Activated CD8-positive, alpha-beta T cell treated with anti-CD3 and anti-CD28 coated beads for 36 hours (primary cell): ENCODE results near the gene WDR43. TPM values are rescaled to one million over a fixed set of nuclear protein-coding genes. Genes with fewer than 3 reads are reported as not detected.

Experiments
- ATAC-seq: fragments of 200-7000 bp; cut with Tn5 transposase; one replicate; pipeline ENCODE4 v1.10.0; 2021; ENCODE audit warnings: mild to moderate bottlenecking, moderate library complexity
- CTCF ChIA-PET: fragments of 350-600 bp; sonication (Branson Sonifier 250); formaldehyde crosslinking; loops from one replicate; lab custom pipeline; 2021; ENCODE audit warnings: antibody characterized with exemption; lab: Charles Lee
- POLR2A ChIA-PET: fragments of 350-600 bp; sonication (Branson Sonifier 250); formaldehyde crosslinking; loops from one replicate; lab custom pipeline; 2021; ENCODE audit warnings: antibody characterized with exemption; lab: Charles Lee
- DNase-seq: peaks from one replicate; pipeline ENCODE4 v3.0.0-alpha.2; 2020
- H3K27ac Mint-ChIP-seq: one replicate; pipeline ENCODE4 v1.8.0; 2021; ENCODE audit warnings: mild to moderate bottlenecking, mixed read lengths
- H3K27me3 Mint-ChIP-seq: one replicate; pipeline ENCODE4 v1.8.0; 2021; ENCODE audit warnings: mixed read lengths
- H3K36me3 Mint-ChIP-seq: one replicate; pipeline ENCODE4 v1.8.0; 2021; ENCODE audit warnings: low read depth, mixed read lengths
- H3K4me1 Mint-ChIP-seq: one replicate; pipeline ENCODE4 v1.8.0; 2021; ENCODE audit warnings: low read depth, mixed read lengths
- H3K4me3 Mint-ChIP-seq: one replicate; pipeline ENCODE4 v1.8.0; 2021; ENCODE audit warnings: mild to moderate bottlenecking, moderate library complexity, mixed read lengths
- H3K9me3 Mint-ChIP-seq: one replicate; pipeline ENCODE4 v1.8.0; 2021; ENCODE audit warnings: mixed read lengths
- intact Hi-C: fragments of 100-400 bp; cut with micrococcal nuclease; formaldehyde crosslinking; loops from one replicate; pipeline ENCODE4 v1.10.0; 2022
- total RNA-seq, 2 experiments: library from RNA; stranded (reverse); gene quantifications; one replicate each; pipeline ENCODE4 v1.2.3, GENCODE V29; 2021
- TF ChIP-seq, protein P1 (sequence below): fragments of 200-600 bp; IDR thresholded peaks from one replicate; pipeline ENCODE4 v1.8.0; 2022; ENCODE audit warnings: antibody characterized with exemption, mild to moderate bottlenecking

The WDR43 gene
- total RNA-seq, 2 experiments from 2014 or later = 121 to 129 TPM

DNA sequence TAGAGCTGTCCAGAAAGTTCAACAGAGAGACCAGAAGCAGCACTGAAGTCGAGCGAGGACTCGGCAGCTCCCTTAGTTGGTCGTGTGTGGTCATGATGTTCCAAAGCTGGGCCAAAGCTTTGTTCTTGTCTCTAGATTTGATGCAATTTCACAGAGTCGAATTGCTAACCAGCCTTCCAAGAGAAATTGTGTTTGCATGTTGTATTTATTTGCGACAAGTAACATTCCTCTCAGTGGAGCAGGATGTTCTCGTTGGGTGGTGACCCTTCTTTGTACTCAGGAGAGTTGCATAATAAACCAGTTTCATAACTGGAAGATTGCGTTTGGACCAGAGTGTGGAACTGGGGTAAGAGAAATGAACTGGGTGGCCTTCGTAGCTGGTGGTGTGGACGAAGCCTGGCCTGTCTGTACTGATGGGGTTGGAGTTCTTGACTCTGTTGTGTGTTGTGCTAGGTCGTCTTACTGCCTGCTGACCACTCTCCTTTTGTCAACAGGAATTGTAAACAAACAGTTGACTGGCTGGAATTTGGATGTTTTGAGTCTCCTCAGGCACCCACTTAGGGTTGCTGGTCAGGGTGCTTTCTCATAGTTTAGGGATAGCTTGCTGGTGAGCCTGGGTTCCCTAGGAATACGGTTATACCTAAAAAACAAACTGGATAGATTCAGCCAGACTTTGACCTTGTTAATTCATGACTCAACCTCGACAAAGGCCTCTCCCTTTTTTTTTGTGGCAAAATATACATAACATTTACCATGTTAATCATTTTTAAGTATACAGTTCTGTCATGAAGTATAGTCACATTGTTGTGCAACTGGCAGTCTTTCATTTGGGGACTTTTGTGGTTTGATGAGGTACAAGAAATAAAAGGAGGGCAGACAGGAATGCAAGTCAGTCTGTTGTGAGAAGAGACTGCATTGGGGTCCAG lies 57.7 kb downstream of the WDR43 start:
- ATAC-seq (no peak), DNase-seq (no peak)
- peak overlapping the region; percentile 26 for H3K27ac Mint-ChIP-seq
- peaks cover 22% of the 10 kb centered on the region for H3K36me3 Mint-ChIP-seq
- ChIA-PET POLR2A (interaction anchor here (0.6 kb wide), 1 partner anchor 1885 kb away, joined by 3 read pairs; no protein-coding TSS in a partner anchor), CTCF (interaction anchor here (0.7 kb wide), 1 partner anchor 246 kb away, joined by 3 read pairs; no protein-coding TSS in a partner anchor)
- peaks cover 7% of the 10 kb centered on the region for H3K4me1 Mint-ChIP-seq
- no peaks in the 10 kb centered on the region for H3K27me3 Mint-ChIP-seq
- TF ChIP-seq, protein P1, sequence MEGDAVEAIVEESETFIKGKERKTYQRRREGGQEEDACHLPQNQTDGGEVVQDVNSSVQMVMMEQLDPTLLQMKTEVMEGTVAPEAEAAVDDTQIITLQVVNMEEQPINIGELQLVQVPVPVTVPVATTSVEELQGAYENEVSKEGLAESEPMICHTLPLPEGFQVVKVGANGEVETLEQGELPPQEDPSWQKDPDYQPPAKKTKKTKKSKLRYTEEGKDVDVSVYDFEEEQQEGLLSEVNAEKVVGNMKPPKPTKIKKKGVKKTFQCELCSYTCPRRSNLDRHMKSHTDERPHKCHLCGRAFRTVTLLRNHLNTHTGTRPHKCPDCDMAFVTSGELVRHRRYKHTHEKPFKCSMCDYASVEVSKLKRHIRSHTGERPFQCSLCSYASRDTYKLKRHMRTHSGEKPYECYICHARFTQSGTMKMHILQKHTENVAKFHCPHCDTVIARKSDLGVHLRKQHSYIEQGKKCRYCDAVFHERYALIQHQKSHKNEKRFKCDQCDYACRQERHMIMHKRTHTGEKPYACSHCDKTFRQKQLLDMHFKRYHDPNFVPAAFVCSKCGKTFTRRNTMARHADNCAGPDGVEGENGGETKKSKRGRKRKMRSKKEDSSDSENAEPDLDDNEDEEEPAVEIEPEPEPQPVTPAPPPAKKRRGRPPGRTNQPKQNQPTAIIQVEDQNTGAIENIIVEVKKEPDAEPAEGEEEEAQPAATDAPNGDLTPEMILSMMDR = no peak
- intact Hi-C loops = loop anchor here (5.0 kb wide), 1 partner anchor 130 kb away; no protein-coding TSS in a partner anchor
- peaks cover 3% of the 10 kb centered on the region for H3K9me3 Mint-ChIP-seq
- H3K4me3 Mint-ChIP-seq = no peak overlapping the region

DNA sequence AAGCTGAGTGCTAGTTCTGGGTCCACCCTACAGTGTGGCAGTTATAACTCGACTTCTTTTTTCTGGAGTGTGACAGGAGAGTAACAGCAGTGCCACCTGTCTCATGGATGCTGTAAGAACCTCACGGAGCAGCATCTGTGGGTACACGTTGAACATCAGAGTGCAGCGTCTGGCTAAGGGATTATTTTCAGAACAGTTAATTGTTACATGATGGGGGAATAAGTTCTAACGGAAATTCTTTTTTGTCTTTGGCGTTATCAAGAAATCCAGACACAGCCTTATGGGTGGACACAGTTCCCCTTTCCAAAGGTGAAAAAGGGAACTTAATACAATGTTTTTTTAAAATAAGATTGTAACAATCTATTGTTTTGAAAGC lies 58.4 kb downstream of the WDR43 start:
- ATAC-seq = no peak
- CTCF ChIA-PET = no interaction called here
- POLR2A ChIA-PET = no interaction called here

DNA sequence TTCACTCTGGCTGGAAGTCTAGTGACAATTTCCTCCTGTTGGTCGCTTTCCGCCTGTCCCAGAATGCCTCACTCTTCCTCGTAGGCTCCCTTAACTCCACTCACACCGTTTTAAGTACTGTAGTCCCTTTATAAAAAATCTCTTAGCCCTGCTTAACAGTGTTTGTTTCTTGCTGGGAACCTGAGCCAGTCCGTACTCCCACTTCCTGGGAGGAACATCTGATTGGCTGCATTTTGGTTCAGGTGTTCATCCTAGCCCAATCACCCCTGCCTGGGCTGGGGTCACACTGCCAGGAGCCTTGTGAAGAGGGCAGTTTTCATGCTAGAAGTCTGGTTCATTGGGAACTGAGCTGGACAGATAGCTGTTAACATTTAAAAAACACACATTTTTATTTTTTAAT lies 61.0 kb downstream of the WDR43 start:
- ATAC-seq = no peak
- intact Hi-C loops = loop anchor here (5.0 kb wide), 1 partner anchor 57 kb away; no protein-coding TSS in a partner anchor

More for the DNA sequence above, 58.4 kb downstream of the WDR43 start:
- Mint-ChIP-seq H3K4me3 (no peak overlapping the region), H3K27ac (peak overlapping the region; percentile 26), H3K4me1 (peaks cover 7% of the 10 kb centered on the region), H3K27me3 (no peaks in the 10 kb centered on the region), H3K36me3 (peaks cover 21% of the 10 kb centered on the region), H3K9me3 (peaks cover 3% of the 10 kb centered on the region)
- DNase-seq = no peak
- TF ChIP-seq, protein P1 = no peak
- intact Hi-C loops = loop anchor here (5.0 kb wide), 1 partner anchor 131 kb away; no protein-coding TSS in a partner anchor

DNA sequence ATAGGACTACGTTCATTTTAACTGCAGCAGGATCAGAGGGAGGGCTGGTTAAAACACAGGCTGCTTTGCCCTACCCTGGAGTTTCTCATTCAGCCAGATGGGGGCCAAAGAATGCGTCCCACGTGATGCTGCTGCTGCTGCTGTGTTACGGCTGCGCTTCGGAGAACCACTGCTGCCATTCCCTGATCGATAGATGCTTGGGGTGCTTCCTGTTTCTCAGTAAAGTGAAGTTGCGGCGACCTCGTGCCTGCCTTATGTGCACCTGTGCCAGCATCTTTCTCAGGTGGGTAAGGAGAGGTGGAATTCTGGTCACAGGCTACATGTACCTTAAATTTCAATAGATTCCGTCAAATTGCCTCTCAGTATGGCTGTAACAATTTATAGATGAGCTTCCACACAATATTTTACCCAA lies 62.0 kb downstream of the WDR43 start:
- intact Hi-C loops = loop anchor here (5.0 kb wide), 1 partner anchor 56 kb away; no protein-coding TSS in a partner anchor
- Mint-ChIP-seq H3K4me1 (peaks cover 7% of the 10 kb centered on the region), H3K27me3 (no peaks in the 10 kb centered on the region), H3K9me3 (no peaks in the 10 kb centered on the region), H3K4me3 (peak overlapping the region; percentile 65), H3K27ac (no peak overlapping the region), H3K36me3 (no peaks in the 10 kb centered on the region)
- ATAC-seq = peak; percentile 88
- CTCF ChIA-PET = interaction anchor here (0.6 to 1.7 kb wide), 14 partner anchors 10 to 244 kb away, joined by 3 to 9 read pairs (median 3); no protein-coding TSS in a partner anchor
- DNase-seq = peak; percentile 72
- POLR2A ChIA-PET = interaction anchor here (0.6 to 1.0 kb wide), 3 partner anchors 12 to 1289 kb away, joined by 3 to 4 read pairs (median 3); partner anchors contain the start of gene TRMT61B
- TF ChIP-seq, protein P1 = no peak

More for the DNA sequence above, 61.0 kb downstream of the WDR43 start:
- Mint-ChIP-seq H3K4me1 (peaks cover 7% of the 10 kb centered on the region), H3K27me3 (no peaks in the 10 kb centered on the region), H3K4me3 (no peak overlapping the region), H3K36me3 (no peaks in the 10 kb centered on the region), H3K9me3 (no peaks in the 10 kb centered on the region), H3K27ac (no peak overlapping the region)
- TF ChIP-seq, protein P1 = no peak
- ChIA-PET CTCF (interaction anchor here (1.1 to 1.7 kb wide), 11 partner anchors 9 to 245 kb away, joined by 3 to 9 read pairs (median 3); no protein-coding TSS in a partner anchor), POLR2A (interaction anchor here (0.6 to 0.9 kb wide), 2 partner anchors 40 to 1288 kb away, joined by 3 read pairs; no protein-coding TSS in a partner anchor)
- DNase-seq = no peak
